ENCODE results near the gene SLC4A1AP. TPM values are rescaled to one million over a fixed set of nuclear protein-coding genes. Genes with fewer than 3 reads are reported as not detected.

SLC4A1AP gene
- total RNA-seq, 1 experiment from 2014 or later, result 19.8 TPM

GRCh38 chr2:27703638-27704341 is 40.1 kb downstream of the SLC4A1AP start:
- DNase-seq (ENCODE audit: low read depth, low spot score), result peak; percentile 71
- Histone ChIP-seq H3K4me1 (ENCODE audit: control insufficient read depth in 1 of 2, insufficient read depth in 2 of 2, low read length in 2 of 2) (peaks cover 17 to 42% of the 10 kb centered on the region in 2 experiments), H2AFZ (ENCODE audit: low read depth, low read length, poor library complexity, severe bottlenecking) (no peak overlapping the region)

More at GRCh38 chr2:27703638-27704341, 40.1 kb downstream of the SLC4A1AP start:
- Histone ChIP-seq H3K4me2 (ENCODE audit: low read length) (peak overlapping the region; percentile 24; the same call in 1 of the 2 replicates), H4K20me1 (ENCODE audit: insufficient read depth) (no peaks in the 10 kb centered on the region), H3K36me3 (ENCODE audit: control insufficient read depth in 1 of 2, insufficient read depth in 2 of 2, low read length in 2 of 2) (no peaks in the 10 kb centered on the region), H3K9ac (ENCODE audit: low read length) (0 out of 2 replicates have a peak overlapping the region, but pooled peaks have one; percentile 4), H3K4me3 (replicated peaks in 1 of 2; ENCODE audit: low read depth in 1 of 2, low read length in 2 of 2) (no peak overlapping the region), H3K79me2 (ENCODE audit: insufficient read depth, low read length) (no peaks in the 10 kb centered on the region), H3K9me2 (ENCODE audit: insufficient read depth) (no peaks in the 10 kb centered on the region), H3K27me3 (ENCODE audit: insufficient read depth, low read length) (no peaks in the 10 kb centered on the region), H3K27ac (ENCODE audit: low read depth, low read length) (no peak overlapping the region), H3K9me3 (ENCODE audit: control insufficient read depth in 1 of 2, insufficient read depth in 1 of 2, low read depth in 1 of 2, low read length in 2 of 2) (no peaks in the 10 kb centered on the region)
- TF ChIP-seq EZH2phosphoT487 (IDR thresholded peaks at IDR 0.05; ENCODE audit: borderline replicate concordance) (no peak), FOSL1 (IDR thresholded peaks at IDR 0.05; ENCODE audit: low read depth) (no peak), CTCF (IDR thresholded peaks at IDR 0.05 in 2 of 3, conservative IDR thresholded peaks at IDR 0.05 in 1 of 3; ENCODE audit: borderline replicate concordance in 1 of 3, insufficient read depth in 1 of 3, low read depth in 2 of 3, low read length in 2 of 3) (peak; percentile 85 to 95 (median 90)), SP1 (IDR thresholded peaks at IDR 0.05; ENCODE audit: low read depth) (no peak), ZNF274 (IDR thresholded peaks at IDR 0.05; ENCODE audit: low read depth, low read length) (no peak), ZBTB33 (IDR thresholded peaks at IDR 0.05; ENCODE audit: extremely low read depth, insufficient replicate concordance, low read length) (no peak), MAX (IDR thresholded peaks at IDR 0.05) (no peak), ZFX (IDR thresholded peaks at IDR 0.05) (no peak), RAD21 (IDR thresholded peaks at IDR 0.05; ENCODE audit: low read depth) (peak; percentile 98), ELF1 (IDR thresholded peaks at IDR 0.05; ENCODE audit: borderline replicate concordance, low read depth) (no peak)
- RAD21 ChIA-PET (ENCODE audit: low non-redundant PET in 1 of 2, low total read pairs in 2 of 2, uncharacterized antibody in 2 of 2, unreplicated experiment in 2 of 2), result interaction anchor here (0.6 to 1.4 kb wide), 4 partner anchors 20 to 87 kb away, joined by 3 to 5 read pairs (median 4); no protein-coding TSS in a partner anchor
- BruUV-seq (replicated peaks), result no TSS peak
- POLR2A ChIA-PET, result interaction anchor here (1.2 to 2.7 kb wide), 2 partner anchors 49 to 50 kb away, joined by 4 to 9 read pairs; no protein-coding TSS in a partner anchor
- CTCF ChIA-PET, result interaction anchor here (0.5 to 2.6 kb wide), 15 partner anchors 9 to 854 kb away, joined by 3 to 22 read pairs (median 4); partner anchors contain the start of genes SLC4A1AP and SUPT7L
- ATAC-seq, result peak; percentile 73
- intact Hi-C loops (cut with micrococcal nuclease), result loop anchor here (1.0 to 5.0 kb wide), 4 partner anchors 49 to 749 kb away; partner anchors contain the start of genes BABAM2 and RBKS

Data from HCT116 (cell line).